RWPE2 (cell line): ENCODE results near the gene PTPRN2.

Source experiments
- ATAC-seq: fragments of 200-7000 bp; cut with Tn5 transposase; 3 replicates; pipeline ENCODE4 v1.9.1; 2021; ENCODE audit warnings: low read depth
- DNase-seq: peaks from one replicate; pipeline ENCODE4 v3.0.0-alpha.2; 2020; ENCODE audit warnings: low spot score
- H3K27ac ChIP-seq: fragments of 450-650 bp; 2 replicates; pipeline ENCODE4 v1.5.1; 2017; ENCODE audit warnings: mild to moderate bottlenecking; ENCODE audit not compliant: poor library complexity, severe bottlenecking
- H3K27me3 ChIP-seq: fragments of 250-450 bp; sonication (Bioruptor Pico); 2 replicates; pipeline ENCODE4 v1.5.1; 2021; ENCODE audit warnings: mild to moderate bottlenecking, moderate library complexity; ENCODE audit not compliant: insufficient read depth, poor library complexity, severe bottlenecking
- H3K36me3 ChIP-seq: fragments of 250-450 bp; sonication (Bioruptor Pico); 2 replicates; pipeline ENCODE4 v1.5.1; 2020; ENCODE audit warnings: low read depth, mild to moderate bottlenecking, moderate library complexity
- H3K4me1 ChIP-seq: fragments of 250-450 bp; sonication (Bioruptor Pico); 2 replicates; pipeline ENCODE4 v1.5.1; 2021; ENCODE audit warnings: mild to moderate bottlenecking, moderate library complexity; ENCODE audit not compliant: insufficient read depth, poor library complexity, severe bottlenecking
- H3K4me3 ChIP-seq: fragments of 250-450 bp; sonication (Bioruptor Pico); 2 replicates; pipeline ENCODE4 v1.5.1; 2021; ENCODE audit warnings: mild to moderate bottlenecking, moderate library complexity; ENCODE audit not compliant: severe bottlenecking
- H3K9me3 ChIP-seq: fragments of 250-450 bp; sonication (Bioruptor Pico); 2 replicates; pipeline ENCODE4 v1.5.1; 2021; ENCODE audit warnings: mild to moderate bottlenecking, moderate library complexity; ENCODE audit not compliant: severe bottlenecking
- CTCF ChIP-seq: fragments of 450-650 bp; IDR thresholded peaks from one replicate; pipeline ENCODE4 v1.5.1; 2017; ENCODE audit warnings: mild to moderate bottlenecking, moderate library complexity; ENCODE audit not compliant: poor library complexity, severe bottlenecking

Gene PTPRN2

DNA sequence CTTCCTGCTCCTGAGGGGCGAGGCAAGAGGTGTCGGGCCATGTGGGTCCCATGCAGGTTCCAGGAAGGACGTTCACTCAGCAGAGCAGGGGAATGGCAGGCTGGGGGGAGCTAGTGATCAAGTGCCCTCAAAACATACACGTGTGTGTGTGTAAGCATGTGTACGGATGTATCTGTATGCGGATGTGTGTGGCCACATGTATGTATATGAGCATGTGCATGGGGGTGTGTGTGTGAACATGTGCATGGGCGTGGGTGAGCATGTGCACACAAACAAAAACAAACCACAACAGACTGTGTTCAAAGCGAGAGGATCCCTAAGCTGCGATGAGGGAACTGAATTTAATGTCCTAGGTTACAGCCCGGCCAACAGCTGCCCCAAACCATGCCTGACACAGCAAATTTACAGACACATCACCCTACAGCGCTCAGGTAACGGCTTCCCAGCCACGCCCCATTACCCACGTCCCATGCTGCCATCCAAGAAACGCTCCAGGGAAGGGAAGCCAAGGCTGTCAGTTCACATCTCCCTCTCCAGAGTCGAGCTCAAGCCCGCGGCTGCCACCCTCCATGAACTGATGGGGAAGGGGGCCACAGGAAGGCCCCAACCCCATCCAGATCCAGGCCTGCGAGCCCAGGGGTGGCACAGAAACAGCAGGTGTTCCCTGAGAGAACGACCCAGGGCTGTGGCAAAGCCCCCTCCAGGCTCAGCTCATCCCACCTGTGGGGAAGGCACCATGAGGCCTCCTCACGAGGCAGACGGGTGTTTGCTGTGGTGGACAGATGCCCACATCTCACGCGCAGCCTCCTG is 56.6 kb downstream of the PTPRN2 start:
- Histone ChIP-seq H3K27ac (no peak overlapping the region), H3K4me3 (no peak overlapping the region), H3K36me3 (no peaks in the 10 kb centered on the region), H3K4me1 (no peaks in the 10 kb centered on the region), H3K9me3 (no peaks in the 10 kb centered on the region), H3K27me3 (no peaks in the 10 kb centered on the region)
- no peak for TF ChIP-seq CTCF
- DNase-seq (no peak), ATAC-seq (no peak)

DNA sequence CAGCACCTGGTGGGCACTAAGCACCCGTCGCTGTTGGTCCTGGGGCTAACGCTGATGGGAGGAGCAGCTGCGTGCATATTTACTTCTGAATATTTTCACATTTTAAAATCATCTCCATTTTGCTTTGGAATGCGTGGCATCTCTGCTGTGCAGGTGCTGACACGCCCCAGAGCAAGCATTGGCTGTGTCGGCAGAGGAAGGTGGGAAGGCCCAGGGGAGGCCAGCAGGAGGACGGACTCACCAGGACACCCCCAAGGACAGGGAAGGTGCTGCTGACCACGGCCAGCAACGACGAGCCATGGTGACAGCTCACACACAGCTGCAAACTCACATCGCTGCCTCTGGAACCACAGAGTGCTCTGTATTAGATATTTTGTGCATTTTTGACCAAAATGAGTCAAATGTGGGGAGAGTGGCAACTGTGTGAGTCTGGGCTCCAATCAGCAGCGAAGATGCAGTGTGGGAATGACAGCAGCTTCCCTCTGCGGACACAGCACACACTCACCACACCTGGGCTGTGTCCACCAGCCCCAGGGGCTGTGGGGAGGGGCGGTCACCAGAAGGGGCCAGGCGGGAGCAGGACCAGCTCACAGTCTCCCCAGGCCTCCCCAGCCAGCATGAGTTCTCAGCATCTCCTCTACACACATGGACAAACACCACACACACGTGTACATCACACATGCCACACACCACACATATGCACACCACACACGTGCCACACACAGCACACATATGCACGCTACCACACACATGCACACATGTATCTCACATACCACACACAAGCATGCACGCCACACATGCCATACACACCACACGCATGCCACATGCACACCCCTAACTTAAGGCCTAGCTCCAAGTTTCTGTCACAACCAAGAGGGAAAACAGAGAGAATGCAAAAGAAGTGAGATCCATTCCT is 58.2 kb downstream of the PTPRN2 start:
- Histone ChIP-seq H3K9me3 (no peaks in the 10 kb centered on the region), H3K27ac (no peak overlapping the region), H3K27me3 (no peaks in the 10 kb centered on the region), H3K36me3 (no peaks in the 10 kb centered on the region), H3K4me1 (no peaks in the 10 kb centered on the region), H3K4me3 (no peak overlapping the region)
- no peak for TF ChIP-seq CTCF
- ATAC-seq: peak; percentile 77
- no peak for DNase-seq

DNA sequence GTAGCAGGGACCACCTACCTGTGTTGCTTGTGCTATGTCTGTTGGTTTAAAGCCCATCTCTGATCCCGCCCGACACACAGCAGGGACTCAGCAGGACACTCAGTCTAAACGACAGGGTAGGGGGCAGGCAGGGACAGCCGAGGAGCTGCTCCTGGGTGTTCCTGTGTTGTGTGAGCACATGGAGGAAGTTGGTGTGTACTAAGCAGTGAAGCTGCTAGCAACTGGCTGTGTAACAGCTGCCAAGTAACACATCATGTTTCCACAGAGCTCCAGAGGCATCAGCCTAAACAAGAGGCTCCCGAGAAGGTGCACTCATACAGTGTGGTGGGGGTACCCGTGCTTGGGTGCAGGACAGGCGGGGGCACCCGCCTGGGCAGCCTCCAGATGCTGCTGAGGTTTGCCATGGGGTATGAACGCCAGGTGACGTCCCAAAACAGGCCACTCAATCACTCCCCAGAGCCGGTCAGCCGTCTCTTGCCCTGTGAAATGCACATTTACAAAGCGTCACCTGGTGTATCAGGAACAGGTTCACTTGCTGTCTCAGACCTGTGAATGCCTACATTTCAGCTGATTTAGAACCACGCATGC is 59.6 kb downstream of the PTPRN2 start:
- H3K27ac ChIP-seq: no peak overlapping the region
- H3K27me3 ChIP-seq: no peaks in the 10 kb centered on the region
- no peak for TF ChIP-seq CTCF
- no peak overlapping the region for H3K4me3 ChIP-seq
- no peaks in the 10 kb centered on the region for H3K36me3 ChIP-seq
- H3K4me1 ChIP-seq: no peaks in the 10 kb centered on the region
- DNase-seq (no peak), ATAC-seq (no peak)
- no peaks in the 10 kb centered on the region for H3K9me3 ChIP-seq

DNA sequence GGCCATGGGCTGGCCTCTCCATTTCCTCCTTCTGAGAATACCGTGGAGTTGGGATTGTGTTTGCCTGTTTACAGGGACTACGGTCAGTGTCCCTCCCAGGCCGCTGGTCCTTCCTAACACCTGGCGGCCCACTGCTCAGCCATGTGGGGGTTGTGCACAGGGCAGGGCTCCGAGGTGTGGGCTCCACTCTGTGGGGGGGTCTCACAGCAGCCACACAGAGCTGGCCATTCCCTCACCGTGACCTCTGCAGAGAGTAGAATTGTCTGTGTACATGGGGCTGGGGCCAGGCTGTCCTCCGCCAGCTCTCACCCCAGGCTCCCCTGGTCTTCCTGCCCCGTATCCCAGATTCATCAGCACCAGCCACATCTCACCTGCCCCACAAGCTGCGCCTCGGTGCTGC is 60.1 kb downstream of the PTPRN2 start:
- Histone ChIP-seq H3K4me3 (no peak overlapping the region), H3K9me3 (no peaks in the 10 kb centered on the region), H3K4me1 (no peaks in the 10 kb centered on the region), H3K36me3 (no peaks in the 10 kb centered on the region), H3K27ac (no peak overlapping the region), H3K27me3 (no peaks in the 10 kb centered on the region)
- no peak for TF ChIP-seq CTCF
- DNase-seq: no peak
- no peak for ATAC-seq
